GM18498 (cell line): ENCODE measurements around the gene RND2.
"Not testable (repeated sequence)": the region's sequence is repeated elsewhere in the genome, so short reads cannot be mapped to it uniquely, and the experiment has no call there.

Experiments used
- ATAC-seq: cut with Tn5 transposase; IDR thresholded peaks from one replicate; pipeline ENCODE4 v1.9.1; 2021; ENCODE audit warnings: mild to moderate bottlenecking, moderate library complexity; ENCODE audit not compliant: unreplicated experiment

RND2 gene

GRCh38 chr17:43025766-43026537, 921 bp downstream of the RND2 start:
- no peak for ATAC-seq

- no peak for ATAC-seq
Observed at GRCh38 chr17:43026595-43026994, 1.6 kb downstream of the RND2 start.

- ATAC-seq, result no peak
Observed at GRCh38 chr17:43027091-43028032, 2.3 kb downstream of the RND2 start.

- ATAC-seq, result no peak
Observed at GRCh38 chr17:43028221-43028861, 3.3 kb downstream of the RND2 start.

GRCh38 chr17:43030137-43030767, 5.2 kb downstream of the RND2 start:
- no peak for ATAC-seq

- ATAC-seq, result no peak
Observed at GRCh38 chr17:43031666-43032065, 6.6 kb downstream of the RND2 start.

GRCh38 chr17:43033948-43034881, 9.2 kb downstream of the RND2 start:
- ATAC-seq, result no peak

GRCh38 chr17:43034894-43035293, 9.9 kb downstream of the RND2 start:
- no peak for ATAC-seq

GRCh38 chr17:43039646-43040045, 14.6 kb downstream of the RND2 start:
- no peak for ATAC-seq

- ATAC-seq, result no peak
Observed at GRCh38 chr17:43040655-43041054, 15.6 kb downstream of the RND2 start.

GRCh38 chr17:43042025-43042628, 17.1 kb downstream of the RND2 start:
- ATAC-seq, result no peak

GRCh38 chr17:43043307-43043706, 18.3 kb downstream of the RND2 start:
- no peak for ATAC-seq

- ATAC-seq, result no peak
Observed at GRCh38 chr17:43044024-43044423, 19.0 kb downstream of the RND2 start.

- no peak for ATAC-seq
Observed at GRCh38 chr17:43051969-43052368, 26.9 kb downstream of the RND2 start.

GRCh38 chr17:43053008-43053407, 28.0 kb downstream of the RND2 start:
- not testable (repeated sequence) for ATAC-seq

- ATAC-seq, result no peak
Observed at GRCh38 chr17:43056051-43056450, 31.0 kb downstream of the RND2 start.

GRCh38 chr17:43062984-43063638, 38.1 kb downstream of the RND2 start:
- no peak for ATAC-seq

GRCh38 chr17:43068570-43069367, 43.7 kb downstream of the RND2 start:
- no peak for ATAC-seq
